RPMI8226 (cell line): Measurements from ENCODE around the gene BORCS5.
"Not testable (repeated sequence)": the region's sequence is repeated elsewhere in the genome, so short reads cannot be mapped to it uniquely, and the experiment has no call there.

ENCODE experiments used
- DNase-seq: peaks from one replicate; pipeline ENCODE4 v3.0.0-alpha.2; 2015

The BORCS5 gene

DNA sequence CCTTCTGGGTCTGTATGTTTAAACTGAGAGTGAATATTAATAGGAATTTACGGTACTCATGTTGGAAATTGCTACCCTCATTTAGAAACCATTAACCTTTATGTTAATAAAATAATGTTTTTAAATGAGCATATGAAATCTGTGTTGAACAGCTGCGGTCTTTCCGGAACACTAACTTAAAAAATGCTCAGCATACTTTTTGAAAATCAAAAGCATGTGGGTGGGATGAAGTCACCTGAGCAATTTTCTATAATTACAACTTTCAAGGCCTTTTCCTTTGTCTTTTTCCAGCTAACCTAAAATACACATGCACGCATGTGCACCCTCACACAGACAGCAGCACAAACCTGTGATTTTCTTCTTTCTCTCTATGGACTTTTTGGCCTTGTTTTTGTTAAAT, 39.8 kb downstream of the BORCS5 start:
- DNase-seq = no peak

DNA sequence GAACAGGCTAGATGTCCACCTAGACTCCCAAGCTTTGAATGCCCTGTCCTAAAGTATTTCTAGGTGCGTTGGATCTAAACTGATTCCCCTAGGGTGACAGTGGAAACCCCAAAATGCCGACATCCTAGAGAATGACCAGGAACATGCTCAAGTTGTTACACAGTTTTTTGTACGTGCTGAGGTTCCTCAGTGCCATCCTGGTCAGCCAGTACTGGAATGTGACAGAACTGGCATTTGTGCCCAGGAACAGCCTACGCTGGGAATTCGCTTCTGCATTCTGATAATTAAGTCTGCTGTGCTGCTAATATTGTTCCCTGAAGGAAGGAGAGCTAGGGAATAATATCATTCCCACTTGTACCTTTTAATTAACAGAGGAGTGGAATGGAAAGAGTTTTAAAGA, 40.3 kb downstream of the BORCS5 start:
- DNase-seq = no peak

DNA sequence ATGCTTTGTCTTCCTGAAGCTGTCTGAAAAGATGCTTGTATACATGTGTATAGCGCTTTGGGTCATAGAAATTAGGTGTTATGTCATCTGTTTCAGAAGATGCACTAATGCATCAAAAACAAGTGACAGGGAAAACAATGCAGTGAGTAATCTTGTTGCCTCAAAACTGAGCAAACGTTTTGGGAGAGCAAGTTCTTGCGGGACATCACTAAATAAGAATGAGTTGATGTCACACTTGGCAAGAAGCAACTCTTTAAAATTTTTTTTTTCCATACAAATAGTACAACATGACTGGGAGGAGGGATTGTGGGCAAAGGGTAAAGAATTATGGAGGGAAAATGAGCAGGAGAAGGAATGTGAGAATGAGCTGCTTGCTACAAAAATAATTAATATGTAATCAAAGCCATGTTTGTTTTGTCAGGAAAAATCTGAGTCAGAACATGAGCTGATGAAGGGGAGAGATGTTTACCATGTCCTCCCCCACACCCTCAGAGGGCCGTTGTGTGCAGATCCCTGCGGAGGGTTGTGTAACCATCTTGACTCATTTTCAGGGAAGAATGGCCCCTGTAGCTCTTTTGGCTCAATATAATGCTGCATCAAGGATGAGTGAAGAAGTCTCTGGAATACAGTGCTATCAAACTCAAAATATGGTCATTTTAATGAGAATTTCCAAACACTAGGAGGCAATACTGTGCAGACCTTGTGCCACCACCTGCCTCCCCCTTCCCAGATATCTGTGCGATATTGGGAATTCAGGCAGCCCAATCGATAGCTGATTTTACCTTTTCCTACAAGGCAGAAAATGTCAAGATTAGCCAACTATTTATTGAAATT, 41.4 kb downstream of the BORCS5 start:
- no peak for DNase-seq

DNA sequence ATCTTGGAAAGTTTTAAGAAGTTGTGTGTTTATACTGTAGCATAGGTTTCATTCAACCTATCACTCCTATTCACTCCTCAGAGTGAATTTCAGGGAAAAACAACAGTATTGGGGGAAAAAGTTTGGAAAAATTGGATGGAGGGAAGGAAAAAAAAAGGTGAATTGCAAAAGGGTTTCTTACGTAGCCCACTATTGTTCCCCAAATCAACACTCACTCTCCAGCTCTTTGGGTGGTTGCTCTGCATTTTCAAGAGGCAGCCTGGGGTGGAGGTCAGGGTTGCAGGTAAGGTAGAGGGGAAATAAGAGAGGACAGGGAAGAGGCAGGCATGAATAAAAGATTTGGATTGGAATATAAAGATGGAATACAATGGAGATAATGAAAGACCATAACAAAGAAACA, 42.3 kb downstream of the BORCS5 start:
- no peak for DNase-seq

DNA sequence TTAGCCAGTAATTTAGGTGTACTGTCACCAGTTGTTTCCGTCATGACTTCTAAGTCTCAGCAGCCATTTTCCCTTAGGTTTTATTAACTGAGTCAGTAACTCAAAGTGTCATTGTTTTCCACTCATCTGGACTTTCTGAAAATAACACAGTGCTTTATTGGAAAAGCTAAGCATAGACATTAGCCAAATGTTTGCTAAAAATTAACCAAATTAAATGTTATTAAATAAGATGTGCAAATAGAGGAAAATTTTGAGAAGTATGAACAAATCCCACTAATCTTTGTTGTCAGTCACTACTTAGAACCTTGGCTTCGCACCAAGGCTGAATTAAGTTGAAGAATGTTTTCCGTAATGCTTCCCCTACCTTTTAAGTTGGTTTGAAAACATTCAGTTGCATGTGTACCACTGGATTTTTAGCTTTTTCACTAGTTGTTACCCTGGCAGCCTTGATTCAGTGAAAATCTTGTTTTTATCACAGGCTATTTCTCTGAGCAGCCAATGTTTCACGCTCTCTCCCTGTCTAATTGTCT, 43.0 kb downstream of the BORCS5 start:
- no peak for DNase-seq

DNA sequence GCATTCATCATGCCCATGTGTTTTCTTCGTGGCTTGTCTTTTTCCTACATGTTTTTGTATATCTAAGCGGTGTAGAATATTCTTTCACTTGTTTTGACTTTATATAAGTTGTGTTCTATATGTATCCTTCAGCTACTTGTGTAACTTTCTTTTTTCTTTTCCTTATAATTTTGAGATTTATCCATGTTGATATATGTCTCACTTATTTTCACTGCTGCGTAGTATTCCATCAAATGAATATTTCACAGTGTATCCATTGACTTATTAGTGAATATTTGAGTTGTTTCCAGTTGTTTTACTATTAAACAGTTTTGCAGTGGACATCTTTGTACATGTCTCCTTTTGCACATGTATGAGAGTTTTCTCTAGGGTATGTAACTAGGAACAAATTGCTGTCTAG, 43.9 kb downstream of the BORCS5 start:
- no peak for DNase-seq

DNA sequence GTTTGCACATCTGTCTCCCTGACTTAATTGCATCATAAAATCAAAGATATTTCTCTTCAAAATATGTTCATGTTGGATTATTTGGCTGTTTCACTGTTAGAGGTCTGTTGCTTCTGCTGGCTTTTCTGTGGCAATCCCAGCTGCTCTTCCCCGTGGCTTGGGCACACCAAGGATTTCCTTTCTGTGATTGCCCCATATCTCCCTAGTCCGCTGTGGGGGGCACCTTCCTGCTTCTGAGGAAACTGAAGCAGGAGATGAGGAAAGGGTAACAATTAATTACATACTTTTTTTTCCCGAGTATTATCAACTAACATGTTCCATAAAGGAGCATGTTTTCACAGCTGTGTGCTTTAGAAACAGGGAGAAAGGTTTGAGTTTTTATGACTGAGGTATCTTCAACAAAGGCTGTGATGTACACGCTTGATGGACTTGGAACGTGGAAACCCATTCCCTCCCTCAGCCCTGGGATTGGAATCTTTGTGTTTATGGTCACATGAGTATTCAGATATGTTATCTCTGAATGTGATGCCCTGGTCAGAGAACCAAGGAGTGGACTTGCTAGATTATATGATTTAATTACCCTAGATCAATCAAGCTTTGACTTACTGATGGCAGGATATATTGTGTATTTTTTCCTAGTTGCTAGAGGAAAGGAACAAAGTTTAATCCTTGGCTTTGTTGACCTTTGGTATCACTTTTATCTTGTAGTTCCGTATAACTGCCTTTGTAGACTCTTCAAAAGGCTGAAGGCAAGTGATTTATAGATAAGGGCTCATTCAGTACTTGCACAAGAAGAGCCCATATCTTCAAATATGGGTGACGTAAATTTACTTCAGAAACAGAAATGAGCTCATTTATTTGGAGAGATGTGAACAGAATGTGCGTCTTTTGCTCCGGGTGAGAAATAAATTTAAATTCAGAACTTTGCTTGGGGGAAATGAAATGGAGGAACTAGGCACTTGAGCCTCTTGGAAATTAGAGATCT, 46.7 kb downstream of the BORCS5 start:
- no peak for DNase-seq

DNA sequence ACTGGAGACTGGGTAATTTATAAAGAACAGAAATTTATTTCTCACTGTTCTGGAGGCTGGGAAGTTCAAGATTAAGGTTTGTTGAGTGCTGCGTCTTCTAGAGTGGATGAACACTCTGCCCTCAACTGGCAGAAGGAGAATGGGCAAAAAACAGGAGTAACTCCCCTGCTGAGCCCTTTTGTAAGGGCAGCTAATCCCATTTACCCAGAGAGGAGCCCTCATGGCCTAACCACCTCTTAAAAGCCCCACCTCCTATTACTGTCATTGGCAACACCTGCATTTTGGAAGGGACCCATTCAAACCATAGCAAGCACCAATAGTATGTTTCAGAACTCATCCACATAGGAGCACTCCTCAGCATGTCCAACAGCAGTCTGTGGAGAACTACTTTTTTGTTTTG, 47.4 kb downstream of the BORCS5 start:
- no peak for DNase-seq

DNA sequence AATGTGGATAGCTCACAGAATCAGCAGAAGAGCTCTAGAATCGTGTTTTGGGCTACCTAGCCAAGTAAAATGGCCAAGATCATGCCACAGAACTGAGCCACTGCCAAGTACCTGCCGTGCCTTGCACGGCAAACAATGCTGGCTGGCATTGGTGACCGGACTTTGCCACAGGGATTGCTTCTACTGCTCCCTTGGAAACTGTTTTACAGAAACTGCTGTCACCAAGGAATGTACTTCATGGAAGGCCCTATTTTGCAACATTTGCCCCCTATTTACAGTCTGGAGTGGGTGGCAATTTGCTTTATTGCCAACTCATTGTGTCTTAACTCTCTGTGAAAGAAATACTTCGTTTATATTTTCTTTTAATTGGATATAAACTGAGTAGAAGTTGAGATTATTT, 49.0 kb downstream of the BORCS5 start:
- no peak for DNase-seq

DNA sequence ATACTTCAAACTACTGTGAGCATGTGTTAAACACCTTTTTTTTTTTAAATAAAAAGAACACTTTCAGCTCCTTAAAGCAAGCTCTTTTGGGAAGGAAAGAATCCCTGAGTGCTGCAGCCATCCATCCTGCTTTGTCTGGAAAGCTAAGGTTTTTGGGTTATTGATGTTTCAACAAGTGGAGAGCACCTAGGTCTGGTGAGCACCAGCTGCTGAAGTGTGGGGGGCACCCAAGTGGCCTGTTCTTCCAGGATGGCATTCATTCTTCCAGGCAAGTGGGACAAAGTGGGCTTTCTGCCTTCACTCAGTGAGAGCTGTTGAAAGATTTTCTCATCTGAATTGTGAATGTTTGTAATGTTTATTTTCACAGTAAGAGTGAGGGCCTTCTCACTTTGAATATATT, 49.9 kb downstream of the BORCS5 start:
- no peak for DNase-seq

DNA sequence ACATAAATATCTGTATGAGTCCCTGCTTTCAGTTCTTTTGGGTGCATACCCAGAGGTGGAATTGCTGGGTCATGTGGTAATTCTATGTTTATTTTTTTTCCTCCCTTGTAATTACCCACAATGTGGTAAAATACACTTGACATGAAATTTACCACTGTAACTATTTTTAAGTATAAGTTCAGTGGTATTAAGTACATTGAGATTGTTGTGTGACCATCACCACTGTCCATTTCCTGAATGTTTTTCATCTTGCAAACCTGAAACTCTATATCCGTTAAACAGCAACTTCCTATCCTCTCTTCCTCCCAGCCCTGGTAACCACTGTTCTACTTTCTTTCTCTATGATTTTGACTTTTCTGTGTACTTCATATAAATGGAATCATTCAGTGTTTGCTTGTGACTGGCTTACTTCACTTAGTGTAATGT, 51.4 kb downstream of the BORCS5 start:
- no peak for DNase-seq

DNA sequence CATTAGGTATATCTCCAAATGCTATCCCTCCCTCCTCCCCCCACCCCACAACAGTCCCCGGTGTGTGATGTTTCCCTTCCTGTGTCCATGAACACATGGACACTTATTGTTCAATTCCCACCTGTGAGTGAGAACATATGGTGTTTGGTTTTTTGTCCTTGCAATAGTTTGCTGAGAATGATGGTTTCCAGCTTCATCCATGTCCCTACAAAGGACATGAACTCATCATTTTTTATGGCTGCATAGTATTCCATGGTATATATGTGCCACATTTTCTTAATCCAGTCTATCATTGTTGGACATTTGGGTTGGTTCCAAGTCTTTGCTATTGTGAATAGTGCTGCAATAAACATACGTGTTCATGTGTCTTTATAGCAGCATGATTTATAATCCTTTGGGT, 52.5 kb downstream of the BORCS5 start:
- not testable (repeated sequence) for DNase-seq

DNA sequence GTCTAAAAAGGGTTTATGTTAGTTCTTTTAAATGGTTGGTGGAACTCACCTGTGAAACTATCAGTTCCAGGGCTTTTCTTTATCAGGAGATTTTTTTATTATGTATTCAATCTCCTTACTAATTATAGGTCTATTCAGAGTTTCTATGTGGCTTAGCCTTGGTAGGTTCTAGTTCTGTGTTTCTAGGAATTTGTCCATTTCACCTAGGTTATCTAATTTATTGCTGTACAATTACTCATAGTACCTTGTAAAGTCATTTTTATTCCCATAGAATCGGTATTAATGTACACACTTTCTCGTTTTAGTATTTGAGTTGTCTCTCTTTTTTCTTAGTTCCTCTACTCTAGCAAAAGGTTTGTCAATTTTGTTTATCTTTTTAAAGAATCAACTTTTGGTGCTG, 59.0 kb downstream of the BORCS5 start:
- no peak for DNase-seq

DNA sequence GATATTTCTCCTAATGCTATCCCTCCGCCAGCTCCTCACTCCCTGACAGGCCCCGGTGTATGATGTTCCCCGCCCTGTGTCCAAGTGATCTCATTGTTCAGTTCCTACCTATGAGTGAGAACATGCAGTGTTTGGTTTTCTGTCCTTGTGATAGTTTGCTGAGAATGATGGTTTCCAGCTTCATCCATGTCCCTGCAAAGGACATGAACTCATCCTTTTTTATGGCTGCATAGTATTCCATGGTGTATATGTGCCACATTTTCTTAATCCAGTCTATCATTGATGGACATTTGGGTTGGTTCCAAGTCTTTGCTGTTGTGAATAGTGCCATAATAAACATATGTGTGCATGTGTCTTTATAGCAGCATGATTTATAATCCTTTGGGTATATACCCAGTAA, 62.3 kb downstream of the BORCS5 start:
- DNase-seq = not testable (repeated sequence)

DNA sequence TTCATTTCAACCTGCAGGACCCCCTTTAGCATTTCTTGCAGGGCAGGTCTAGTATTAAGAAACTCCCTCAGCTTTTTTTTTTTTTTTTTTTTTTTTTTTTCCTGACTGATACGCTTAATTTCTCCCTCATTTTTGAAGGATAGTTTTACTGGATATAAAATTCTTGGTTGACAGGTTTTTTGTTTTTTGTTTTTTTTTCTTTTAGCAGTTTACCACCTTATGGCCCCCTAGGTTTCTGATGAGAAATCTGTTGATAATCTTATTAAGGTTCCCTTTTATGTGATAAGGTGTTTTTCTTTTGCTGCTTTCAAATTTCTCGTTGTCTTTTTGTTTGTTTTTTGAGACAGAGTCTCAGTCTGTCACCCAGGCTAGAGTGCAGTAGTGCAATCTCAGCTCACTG, 66.5 kb downstream of the BORCS5 start:
- DNase-seq = no peak

DNA sequence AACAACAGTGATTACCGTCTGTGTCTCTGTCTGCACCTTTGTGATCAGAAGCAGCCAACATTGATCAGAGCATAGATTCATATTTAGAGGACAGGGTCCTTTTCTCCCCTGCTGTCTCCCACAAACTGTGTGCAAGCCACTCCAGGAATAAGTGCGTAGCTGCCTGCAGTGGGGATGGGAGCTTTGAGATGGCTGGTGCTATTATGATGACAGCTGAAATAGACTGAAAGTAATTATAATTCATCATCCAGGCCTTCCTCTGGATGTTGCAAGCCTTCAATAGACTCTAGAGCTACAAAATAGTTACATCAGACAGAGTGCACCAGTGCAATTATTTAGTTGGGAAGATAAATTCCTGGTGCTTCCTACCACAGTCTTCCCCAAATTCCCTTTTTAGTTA, 68.1 kb downstream of the BORCS5 start:
- DNase-seq = no peak

DNA sequence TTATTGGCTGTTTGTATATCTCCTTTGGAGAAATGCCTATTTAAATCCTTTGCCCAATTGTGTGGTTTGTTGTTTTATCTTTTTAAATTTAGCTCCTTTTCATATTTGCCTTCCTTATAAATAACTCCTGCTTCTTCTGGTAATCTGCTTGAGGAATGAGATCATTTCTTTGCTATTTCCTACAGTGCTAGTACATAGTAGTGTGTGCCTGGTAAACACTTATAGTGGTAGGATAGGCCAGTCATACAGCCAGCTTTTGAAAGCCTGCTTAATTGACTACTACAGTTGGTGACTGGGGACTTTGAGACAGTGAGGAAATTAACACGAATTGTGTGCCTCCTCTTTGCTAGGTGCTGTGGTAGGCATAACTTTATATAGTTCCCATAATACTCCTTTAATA, 68.7 kb downstream of the BORCS5 start:
- no peak for DNase-seq

DNA sequence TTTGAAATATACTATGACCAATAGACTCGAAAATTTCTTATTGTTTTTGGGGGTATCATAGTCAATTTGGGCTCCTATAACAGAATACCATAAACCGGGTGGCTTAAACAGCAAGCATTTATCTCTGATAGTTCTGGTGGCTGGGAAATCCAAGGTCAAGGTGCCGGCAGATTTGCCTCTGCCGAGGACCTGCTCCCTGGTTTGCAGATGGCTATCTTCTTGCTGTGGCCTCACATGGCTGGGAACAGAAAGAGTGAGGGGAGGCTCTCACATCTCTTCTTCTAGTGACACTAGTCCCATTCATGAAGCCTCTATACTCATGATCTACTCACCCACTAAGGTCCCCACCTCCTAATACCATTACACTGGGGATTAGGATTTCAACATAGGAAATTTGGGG, 70.7 kb downstream of the BORCS5 start:
- DNase-seq = no peak

DNA sequence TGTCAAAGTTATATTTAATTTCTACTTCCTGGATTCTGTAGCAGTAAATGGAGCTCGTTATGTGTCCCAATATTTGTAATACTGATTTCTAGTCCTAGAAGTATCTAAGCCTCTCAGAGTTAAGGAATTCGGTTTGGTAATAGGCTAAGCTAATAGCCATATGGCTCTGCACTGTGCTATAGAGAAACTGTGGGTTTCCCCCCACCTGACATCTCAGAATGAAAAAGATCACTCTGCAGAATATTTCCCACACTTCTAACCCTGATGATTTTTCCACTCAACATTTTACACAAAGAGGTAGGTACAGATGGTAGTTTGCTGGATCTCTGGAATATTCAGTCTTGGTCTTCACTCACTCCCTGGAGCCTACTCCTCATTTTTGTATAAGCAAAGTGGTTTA, 71.2 kb downstream of the BORCS5 start:
- DNase-seq = no peak

DNA sequence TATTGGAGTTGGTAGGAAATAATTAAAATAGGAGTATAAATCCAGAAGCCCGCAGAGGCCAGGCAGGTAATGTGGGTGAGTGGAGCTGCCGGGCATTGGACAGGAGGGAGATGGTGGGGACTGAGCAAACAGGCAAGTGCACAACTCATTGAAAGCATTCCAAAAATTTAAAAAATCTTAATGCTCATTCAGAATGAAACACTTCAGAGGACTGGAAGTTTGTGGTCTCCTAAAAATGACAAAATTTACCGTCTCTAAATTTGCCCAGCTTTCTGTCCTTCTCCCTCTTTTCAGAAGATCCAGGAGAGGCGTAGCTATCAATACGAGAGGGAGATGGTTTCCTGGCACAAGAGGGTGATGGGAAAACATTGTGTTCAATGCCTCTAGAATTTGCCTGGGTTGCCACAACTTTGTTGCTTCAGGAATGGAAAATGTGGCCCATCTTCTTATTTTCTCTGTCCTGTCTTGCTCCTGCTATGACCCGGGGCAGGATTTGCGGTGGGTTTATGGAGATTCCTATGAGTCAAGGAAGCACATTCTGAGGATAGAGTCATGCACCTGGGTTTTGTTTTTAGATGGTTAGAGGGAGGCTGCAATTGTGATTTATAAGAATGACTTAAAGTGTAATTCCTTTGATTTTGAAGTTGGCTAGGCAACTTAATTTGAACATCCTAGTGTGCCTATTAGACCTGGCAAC, 72.2 kb downstream of the BORCS5 start:
- DNase-seq = no peak

DNA sequence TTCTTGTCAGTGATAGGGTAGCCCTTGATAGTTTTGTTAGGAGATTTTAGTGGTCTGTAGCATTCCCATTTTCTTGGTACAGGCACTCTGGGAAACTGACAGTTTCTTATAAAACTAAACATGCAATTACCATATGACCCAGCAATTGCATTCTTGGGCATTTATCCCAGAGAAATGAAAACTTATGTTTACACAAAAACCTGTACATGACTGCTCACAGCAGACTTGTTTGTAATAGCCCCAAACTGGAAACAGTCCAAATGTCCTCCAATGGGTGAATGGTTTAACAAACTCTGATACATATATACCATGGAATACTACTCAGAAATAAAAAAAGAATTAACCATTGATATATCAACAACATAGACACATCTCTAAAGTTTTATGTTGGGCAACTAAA, 75.5 kb downstream of the BORCS5 start:
- no peak for DNase-seq

DNA sequence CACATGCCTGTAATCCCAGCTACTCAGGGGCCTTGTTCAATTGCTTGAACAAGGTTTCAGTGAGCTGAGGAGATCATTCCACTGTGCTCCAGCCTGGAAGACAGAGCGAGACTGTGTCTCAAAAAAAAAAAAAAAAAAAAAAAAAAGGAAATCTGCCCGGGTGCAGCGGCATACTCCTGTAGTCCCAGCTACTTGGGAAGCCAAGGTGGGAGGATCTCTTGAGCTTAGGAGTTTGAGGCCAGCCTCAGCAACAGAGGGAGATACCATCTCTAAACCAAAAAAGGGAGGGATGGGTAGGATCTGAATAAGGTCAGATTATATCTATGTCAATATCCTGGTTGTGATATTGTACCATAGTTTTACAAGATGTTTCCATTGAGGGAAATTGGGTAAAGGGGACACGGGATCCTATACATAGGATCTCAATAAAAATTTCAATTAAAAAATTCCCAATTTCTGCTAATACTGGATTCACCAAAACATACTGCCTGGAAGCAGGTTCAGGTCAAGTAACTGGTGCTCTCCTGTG, 76.4 kb downstream of the BORCS5 start:
- DNase-seq = no peak

DNA sequence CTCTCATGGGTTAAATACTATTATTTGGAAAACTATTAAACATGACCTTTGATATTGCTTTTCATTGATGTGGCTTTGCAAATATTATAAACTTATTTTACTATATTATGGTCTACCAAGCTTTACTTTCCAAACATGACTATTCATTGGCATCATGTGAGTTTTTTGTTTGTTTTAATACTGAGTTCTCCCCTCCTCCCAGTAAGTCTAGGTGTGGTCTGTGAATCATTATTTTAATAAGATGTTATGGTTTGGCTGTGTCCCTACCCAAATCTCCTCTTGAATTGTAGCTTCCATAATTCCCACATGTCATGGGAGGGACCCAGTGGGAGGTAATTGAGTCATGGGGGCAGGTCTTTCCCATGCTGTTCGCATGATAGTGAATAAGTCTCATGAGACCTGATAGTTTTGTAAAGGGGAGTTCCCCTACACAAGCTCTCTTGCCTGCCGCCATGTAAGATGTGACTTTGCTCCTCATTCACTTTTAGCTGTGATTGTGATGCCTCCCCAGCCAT, 80.0 kb downstream of the BORCS5 start:
- no peak for DNase-seq
